HG03064 (cell line): ENCODE data around the gene DIS3L2.
"Not testable (repeated sequence)": the region's sequence is repeated elsewhere in the genome, so short reads cannot be mapped to it uniquely, and the experiment has no call there.

Experiments
- ATAC-seq: cut with Tn5 transposase; IDR thresholded peaks from one replicate; pipeline ENCODE4 v1.9.1; 2021; ENCODE audit warnings: low read depth; ENCODE audit not compliant: unreplicated experiment

Gene DIS3L2

DNA sequence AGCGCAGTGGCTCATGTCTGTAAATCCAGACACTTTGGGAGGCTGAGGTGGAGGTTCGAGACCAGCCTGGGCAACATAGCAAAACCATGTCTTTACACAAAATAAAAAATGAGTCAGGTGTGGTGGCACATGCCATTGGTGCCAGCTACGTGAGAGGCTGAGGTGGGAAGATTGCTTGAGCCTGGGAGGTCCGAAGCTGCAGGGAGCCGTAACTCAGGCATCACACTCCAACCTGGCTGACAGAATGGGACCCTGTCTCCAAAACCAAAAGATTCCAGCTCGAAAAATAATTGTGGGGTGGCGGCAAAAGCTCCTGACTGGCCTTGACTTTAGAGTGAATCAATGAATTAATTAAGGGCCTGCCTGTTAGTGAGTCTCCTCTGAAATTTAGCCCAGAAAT is 415.8 kb downstream of the DIS3L2 start:
- ATAC-seq: no peak

DNA sequence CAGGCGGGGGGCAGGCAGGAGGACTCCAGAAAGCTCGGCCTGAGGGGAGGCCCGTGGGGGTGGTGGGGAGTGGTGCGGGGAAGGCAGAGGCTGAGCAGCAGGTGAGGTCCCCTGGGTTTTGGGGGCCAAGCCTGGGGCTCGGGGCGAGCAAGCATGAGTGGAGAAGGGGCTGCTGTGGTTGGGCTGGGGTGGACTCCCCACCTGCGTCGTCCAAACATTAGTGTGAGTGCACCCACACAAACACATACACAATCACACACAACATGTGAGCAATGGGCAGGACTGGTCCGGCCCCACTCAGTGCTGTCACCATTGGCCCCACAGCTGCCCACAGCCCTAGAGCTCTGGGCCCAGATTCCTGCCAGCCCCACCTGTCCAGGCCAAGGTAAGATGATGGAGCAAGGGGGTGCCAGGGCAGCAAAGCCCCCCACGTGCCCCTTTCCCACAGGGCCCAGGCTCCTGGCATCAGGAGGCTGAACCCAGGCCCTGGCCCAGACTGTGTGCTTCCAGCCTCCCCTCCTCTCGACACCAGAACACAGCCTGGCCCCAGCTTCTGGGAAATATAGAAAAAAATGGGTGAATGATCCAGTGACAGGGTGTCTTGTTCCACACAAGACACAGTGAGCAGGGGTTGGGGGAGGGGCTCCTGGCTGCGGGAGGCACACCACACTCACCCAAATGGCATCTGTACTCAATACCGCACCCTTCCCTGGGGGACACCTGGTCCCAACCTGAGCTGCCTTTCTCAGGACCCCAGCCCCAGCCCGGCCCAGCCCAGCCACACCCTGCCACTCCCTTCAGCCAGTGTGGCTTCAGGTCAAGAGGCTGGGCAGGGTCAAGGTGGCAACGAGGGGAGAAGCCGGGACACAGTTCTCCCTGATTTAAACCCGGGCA is 416.6 kb downstream of the DIS3L2 start:
- ATAC-seq: no peak

DNA sequence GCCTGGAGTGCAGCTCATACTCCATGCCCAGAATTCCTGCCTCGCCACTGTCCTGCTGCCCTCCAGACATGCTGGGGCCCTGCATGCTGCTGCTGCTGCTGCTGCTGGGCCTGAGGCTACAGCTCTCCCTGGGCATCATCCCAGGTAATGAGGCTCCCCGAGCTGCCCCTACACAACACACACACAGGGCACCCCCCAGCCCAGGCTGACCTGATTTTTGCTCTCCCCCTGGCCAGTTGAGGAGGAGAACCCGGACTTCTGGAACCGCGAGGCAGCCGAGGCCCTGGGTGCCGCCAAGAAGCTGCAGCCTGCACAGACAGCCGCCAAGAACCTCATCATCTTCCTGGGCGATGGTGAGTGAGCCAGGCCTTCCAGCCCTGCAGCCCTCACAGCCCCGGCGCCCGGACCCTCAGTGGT is 417.2 kb downstream of the DIS3L2 start, which contains the start of gene ALPP:
Gene ALPP (plus strand): TSS at position 17 of the 417 bp plus-strand sequence. CDS start 52 bp downstream, at position 69.
- ATAC-seq: not testable (repeated sequence)

DNA sequence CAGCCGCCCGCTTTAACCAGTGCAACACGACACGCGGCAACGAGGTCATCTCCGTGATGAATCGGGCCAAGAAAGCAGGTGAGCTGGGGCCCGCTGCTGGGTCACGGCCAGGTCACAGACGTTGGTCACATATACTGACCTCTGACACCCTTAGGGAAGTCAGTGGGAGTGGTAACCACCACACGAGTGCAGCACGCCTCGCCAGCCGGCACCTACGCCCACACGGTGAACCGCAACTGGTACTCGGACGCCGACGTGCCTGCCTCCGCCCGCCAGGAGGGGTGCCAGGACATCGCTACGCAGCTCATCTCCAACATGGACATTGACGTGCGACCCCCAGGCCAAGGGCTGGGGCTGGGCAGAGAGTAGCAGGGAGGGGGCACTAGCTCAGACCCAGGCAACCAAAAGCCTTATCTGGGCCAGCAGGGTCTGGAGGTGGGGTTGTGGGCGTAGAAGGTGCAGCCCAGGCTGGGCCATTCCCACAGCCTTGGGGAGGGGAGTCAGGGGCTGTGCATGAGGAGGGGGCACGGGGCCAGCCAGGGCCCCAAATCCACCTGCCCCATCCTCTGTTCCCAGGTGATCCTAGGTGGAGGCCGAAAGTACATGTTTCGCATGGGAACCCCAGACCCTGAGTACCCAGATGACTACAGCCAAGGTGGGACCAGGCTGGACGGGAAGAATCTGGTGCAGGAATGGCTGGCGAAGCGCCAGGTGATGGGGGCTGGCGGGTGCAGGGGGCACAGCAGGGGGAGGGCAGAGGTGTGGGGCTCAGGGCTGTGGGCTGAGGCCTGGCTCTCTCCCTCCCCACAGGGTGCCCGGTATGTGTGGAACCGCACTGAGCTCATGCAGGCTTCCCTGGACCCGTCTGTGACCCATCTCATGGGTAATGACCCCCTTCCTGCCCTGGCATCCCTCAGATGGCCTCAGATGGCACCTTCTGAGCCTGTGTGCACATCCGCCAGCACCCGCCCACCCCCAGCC is 418.4 kb downstream of the DIS3L2 start:
- not testable (repeated sequence) for ATAC-seq

DNA sequence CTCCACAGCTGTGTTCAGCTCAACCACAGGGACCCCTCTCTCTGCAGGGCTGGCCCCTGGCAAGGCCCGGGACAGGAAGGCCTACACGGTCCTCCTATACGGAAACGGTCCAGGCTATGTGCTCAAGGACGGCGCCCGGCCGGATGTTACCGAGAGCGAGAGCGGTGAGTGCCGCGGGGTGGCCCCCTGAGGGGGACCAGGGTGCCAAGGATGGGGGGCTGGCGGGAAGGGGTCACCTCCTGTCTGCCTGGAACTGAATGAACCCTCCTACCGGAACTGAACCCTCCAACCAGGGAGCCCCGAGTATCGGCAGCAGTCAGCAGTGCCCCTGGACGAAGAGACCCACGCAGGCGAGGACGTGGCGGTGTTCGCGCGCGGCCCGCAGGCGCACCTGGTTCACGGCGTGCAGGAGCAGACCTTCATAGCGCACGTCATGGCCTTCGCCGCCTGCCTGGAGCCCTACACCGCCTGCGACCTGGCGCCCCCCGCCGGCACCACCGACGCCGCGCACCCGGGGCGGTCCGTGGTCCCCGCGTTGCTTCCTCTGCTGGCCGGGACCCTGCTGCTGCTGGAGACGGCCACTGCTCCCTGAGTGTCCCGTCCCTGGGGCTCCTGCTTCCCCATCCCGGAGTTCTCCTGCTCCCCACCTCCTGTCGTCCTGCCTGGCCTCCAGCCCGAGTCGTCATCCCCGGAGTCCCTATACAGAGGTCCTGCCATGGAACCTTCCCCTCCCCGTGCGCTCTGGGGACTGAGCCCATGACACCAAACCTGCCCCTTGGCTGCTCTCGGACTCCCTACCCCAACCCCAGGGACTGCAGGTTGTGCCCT is 419.9 kb downstream of the DIS3L2 start:
- not testable (repeated sequence) for ATAC-seq

DNA sequence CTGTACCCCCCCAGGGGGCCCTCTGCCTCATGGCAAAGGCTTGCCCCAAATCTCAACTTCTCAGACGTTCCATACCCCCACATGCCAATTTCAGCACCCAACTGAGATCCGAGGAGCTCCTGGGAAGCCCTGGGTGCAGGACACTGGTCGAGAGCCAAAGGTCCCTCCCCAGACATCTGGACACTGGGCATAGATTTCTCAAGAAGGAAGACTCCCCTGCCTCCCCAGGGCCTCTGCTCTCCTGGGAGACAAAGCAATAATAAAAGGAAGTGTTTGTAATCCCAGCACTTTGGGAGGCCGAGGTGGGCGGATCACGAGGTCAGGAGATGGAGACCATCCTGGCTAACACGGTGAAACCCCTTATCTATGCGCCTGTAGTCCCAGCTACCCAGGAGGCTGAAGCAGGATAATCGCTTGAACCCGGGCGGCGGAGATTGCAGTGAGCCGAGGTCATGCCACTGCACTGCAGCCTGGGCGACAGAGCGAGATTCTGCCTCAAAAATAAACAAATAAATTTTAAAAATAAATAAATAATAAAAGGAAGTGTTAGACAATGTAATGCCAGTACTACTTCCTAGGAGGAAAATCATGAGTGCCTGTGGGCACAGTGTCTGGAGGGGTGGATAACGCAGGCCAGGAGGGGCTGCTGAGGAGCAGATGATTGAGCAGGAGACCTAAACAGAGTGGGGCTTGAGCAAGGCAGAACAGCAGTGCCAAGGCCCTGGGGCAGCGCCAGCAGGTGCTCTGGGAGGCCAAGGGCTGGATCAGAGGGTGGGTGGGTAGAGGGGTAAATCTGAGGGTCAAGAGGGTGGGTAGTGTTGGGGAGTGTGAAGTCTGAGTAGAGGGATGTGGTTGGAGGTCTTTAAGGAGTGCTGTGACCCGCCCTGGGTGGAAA is 421.1 kb downstream of the DIS3L2 start:
- no peak for ATAC-seq

DNA sequence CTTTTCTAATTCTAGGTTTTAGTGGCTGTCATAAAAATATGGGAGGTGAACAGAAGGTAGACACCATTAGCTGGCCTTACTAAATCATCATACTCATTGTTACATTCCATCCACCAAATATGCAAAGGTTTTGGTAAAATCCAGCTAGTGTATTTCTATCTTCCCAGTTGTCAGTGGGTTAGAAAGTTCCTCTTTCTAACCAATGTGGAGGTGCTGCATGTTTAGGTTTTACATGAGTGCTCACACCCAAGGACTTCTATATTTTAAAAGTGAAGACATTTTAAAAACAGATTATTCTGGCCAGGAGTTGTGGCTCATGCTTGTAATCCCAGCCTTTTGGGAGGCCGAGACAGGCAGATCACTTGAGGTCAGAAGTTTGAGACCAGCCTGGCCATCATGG is 423.0 kb downstream of the DIS3L2 start:
- no peak for ATAC-seq

DNA sequence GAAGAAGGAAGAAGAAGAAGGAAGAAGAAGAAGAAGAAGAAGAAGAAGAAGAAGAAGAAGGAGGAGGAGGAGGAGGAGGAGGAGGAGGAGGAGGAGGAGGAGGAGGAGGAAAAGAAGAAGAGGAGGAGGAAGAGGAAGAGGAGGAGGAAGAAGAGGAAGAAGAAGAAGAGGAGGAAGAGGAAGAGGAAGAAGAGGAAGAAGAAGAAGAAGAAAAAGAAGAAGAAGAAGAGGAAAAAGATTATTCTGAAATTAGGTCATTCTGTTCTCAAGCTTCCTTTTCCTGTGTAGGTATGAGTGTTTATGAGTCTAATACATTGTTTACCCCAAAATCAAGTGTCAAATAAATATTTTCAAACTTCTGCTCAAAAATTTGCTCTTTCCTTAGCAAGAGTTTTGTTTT is 423.5 kb downstream of the DIS3L2 start:
- not testable (repeated sequence) for ATAC-seq

DNA sequence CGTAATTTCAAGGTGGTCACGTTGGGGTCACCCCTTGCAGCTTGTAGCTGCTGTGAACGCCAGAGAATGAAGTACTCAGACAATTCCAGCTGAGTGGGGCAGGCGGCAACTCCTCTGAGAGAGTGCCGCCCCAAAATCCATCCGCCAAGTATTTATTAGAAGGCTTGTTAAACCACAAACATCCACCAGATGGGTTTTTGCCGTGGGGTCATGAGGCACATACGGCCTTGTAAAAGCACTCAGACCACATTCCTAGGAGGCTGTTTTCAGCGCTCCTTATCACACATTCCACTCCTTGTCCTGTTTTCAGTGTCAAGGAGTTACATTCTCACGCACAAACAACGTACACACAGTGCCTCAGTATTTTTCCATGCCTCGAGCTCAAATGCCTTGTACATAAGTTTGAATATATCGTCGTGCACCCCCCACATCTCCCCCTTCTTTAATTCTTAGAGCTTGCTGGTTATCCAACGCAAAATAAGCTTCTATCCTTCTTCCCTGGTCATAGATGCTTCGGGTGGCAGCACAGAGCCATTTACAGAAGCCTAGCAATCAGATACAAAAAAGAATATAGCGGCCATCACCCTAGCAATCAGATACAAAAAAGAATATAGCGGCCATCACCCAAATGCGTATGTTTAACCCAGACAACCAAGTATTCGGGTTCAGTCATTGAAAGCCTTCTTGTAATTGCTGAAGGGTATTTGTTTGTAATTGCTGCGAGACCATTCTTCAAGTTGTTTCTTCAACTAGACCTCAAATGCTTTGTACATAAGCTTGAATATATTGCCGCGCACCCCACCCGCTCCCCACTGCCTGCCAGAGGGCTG is 424.4 kb downstream of the DIS3L2 start:
- no peak for ATAC-seq

DNA sequence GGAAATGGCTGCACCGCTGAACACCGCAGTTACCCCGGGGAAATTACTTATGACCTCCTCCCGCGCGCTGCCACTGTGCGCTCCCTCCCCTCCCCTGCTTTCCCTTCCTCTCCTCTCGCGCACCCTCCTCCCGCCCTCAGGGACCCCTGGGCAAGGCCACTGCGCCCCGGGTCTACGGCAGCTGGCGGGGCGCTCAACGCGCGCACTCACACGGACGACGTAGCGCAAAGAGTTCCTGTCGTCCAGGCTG is 424.9 kb downstream of the DIS3L2 start:
- no peak for ATAC-seq
